Calu3 (cell line): ENCODE data around the gene ABLIM2. TPM values are rescaled to one million over a fixed set of nuclear protein-coding genes. Genes with fewer than 3 reads are reported as not detected.

Source experiments
- BruUV-seq: library from RNA; stranded (reverse); fragments of 400-500 nt; replicated peaks from 2 replicates; lab custom pipeline; 2021; lab: Mats Ljungman, UMichigan
- CTCF ChIA-PET: fragments of 300-600 bp; sonication (Branson Sonifier 250); formaldehyde crosslinking; loops from one replicate; lab custom pipeline; 2022; ENCODE audit warnings: antibody characterized with exemption; lab: Charles Lee
- DNase-seq: peaks from one replicate; pipeline ENCODE4 v3.0.0; 2022
- H3K27ac Mint-ChIP-seq: one replicate; pipeline ENCODE4 v1.8.0; 2022; ENCODE audit warnings: mixed read lengths; ENCODE audit not compliant: unreplicated experiment
- H3K27me3 Mint-ChIP-seq: one replicate; pipeline ENCODE4 v1.8.0; 2022; ENCODE audit warnings: mixed read lengths; ENCODE audit not compliant: unreplicated experiment
- H3K36me3 Mint-ChIP-seq: one replicate; pipeline ENCODE4 v1.8.0; 2022; ENCODE audit warnings: mild to moderate bottlenecking, moderate library complexity, mixed read lengths; ENCODE audit not compliant: insufficient read depth, unreplicated experiment
- H3K4me1 Mint-ChIP-seq: one replicate; pipeline ENCODE4 v1.8.0; 2022; ENCODE audit warnings: mild to moderate bottlenecking, low read depth, mixed read lengths; ENCODE audit not compliant: unreplicated experiment
- H3K4me3 Mint-ChIP-seq: one replicate; pipeline ENCODE4 v1.8.0; 2022; ENCODE audit warnings: mild to moderate bottlenecking, low read depth, moderate library complexity, mixed read lengths; ENCODE audit not compliant: unreplicated experiment
- H3K9me3 Mint-ChIP-seq: one replicate; pipeline ENCODE4 v1.8.0; 2022; ENCODE audit warnings: low read depth, mixed read lengths; ENCODE audit not compliant: unreplicated experiment
- intact Hi-C: fragments of 100-400 bp; cut with micrococcal nuclease; formaldehyde crosslinking; loops from one replicate; pipeline ENCODE4 v1.10.0; 2022; ENCODE audit not compliant: unreplicated experiment
- total RNA-seq: library from RNA; stranded (reverse); gene quantifications from 2 replicates; pipeline ENCODE4 v1.2.3, GENCODE V29; 2022
- TF ChIP-seq, protein P1 (sequence below): fragments of 200-600 bp; IDR thresholded peaks from one replicate; pipeline ENCODE4 v1.8.0; 2022; ENCODE audit warnings: antibody characterized with exemption; ENCODE audit not compliant: unreplicated experiment

ABLIM2 gene
- total RNA-seq, 1 experiment from 2014 or later: 1.0 TPM

DNA sequence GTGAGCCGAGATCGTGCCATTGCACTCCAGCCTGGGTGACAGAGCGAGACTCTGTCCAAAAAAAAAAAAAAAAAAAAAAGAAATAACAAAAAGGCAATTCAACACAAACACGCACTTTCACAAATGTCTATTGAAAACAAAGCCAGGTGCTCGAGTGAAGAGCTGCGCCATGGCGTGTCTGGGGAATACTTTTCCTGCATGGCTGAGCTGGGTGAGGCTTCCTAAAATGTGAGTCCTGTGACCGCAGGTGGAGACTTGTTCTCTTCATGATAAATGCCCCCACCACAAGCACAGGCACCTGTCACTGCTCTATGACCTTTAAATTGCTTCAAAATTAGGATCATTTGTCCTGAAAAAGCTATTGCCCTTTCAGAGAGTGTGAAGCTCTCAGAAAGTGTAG is 4.0 kb upstream of the ABLIM2 start:
- H3K4me3 Mint-ChIP-seq: no peak overlapping the region
- no peak overlapping the region for H3K27ac Mint-ChIP-seq
- peaks cover 47% of the 10 kb centered on the region for H3K27me3 Mint-ChIP-seq
- no peak for DNase-seq
- H3K4me1 Mint-ChIP-seq: no peaks in the 10 kb centered on the region
- peaks cover 6% of the 10 kb centered on the region for H3K36me3 Mint-ChIP-seq
- TF ChIP-seq, protein P1, sequence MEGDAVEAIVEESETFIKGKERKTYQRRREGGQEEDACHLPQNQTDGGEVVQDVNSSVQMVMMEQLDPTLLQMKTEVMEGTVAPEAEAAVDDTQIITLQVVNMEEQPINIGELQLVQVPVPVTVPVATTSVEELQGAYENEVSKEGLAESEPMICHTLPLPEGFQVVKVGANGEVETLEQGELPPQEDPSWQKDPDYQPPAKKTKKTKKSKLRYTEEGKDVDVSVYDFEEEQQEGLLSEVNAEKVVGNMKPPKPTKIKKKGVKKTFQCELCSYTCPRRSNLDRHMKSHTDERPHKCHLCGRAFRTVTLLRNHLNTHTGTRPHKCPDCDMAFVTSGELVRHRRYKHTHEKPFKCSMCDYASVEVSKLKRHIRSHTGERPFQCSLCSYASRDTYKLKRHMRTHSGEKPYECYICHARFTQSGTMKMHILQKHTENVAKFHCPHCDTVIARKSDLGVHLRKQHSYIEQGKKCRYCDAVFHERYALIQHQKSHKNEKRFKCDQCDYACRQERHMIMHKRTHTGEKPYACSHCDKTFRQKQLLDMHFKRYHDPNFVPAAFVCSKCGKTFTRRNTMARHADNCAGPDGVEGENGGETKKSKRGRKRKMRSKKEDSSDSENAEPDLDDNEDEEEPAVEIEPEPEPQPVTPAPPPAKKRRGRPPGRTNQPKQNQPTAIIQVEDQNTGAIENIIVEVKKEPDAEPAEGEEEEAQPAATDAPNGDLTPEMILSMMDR: no peak
- BruUV-seq: no TSS peak
- no peaks in the 10 kb centered on the region for H3K9me3 Mint-ChIP-seq
- CTCF ChIA-PET: interaction anchor here (0.7 kb wide), 2 partner anchors 9 to 43 kb away, joined by 3 to 4 read pairs; no protein-coding TSS in a partner anchor
- intact Hi-C loops: no loop called here

DNA sequence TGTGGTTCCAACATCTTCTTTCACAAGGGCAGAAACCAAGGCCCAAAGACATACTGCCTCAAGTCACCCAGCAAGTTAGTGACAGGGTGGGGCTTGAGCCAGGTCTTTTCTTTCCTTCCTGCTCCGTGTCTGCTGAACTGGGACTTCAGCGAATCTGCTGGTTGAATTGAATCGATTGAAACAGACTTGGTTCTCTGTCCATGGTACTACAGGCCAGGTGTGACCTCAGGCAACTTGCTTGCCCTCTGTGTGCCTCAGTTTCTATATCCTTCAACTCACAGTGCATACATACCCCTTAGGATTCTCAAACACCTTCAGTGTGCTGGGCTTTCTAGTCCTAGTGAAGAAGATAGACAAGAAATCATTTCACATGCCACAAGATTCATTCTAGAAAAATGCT is 2.0 kb upstream of the ABLIM2 start:
- H3K36me3 Mint-ChIP-seq: peaks cover 6% of the 10 kb centered on the region
- no peaks in the 10 kb centered on the region for H3K4me1 Mint-ChIP-seq
- intact Hi-C loops: no loop called here
- H3K27me3 Mint-ChIP-seq: peaks cover 48% of the 10 kb centered on the region
- no TSS peak for BruUV-seq
- H3K4me3 Mint-ChIP-seq: no peak overlapping the region
- DNase-seq: no peak
- no peaks in the 10 kb centered on the region for H3K9me3 Mint-ChIP-seq
- H3K27ac Mint-ChIP-seq: no peak overlapping the region
- TF ChIP-seq, protein P1: no peak
- CTCF ChIA-PET: no interaction called here

DNA sequence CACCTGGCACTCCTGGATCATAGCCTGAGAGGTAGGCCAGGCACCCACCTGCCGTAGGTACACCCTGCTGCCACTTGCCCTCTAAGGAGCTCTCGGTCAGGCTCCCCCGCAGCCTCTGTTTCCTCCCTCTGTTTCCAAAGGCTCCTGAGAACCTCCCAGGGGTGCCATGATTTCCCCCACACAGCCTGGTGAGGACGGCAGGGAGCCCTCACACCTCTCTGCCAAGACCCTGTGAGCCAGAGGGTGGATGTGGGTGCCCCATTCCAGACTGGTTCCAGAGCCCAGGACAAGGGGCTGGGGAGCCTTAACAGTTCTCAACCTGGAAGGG is 1.6 kb upstream of the ABLIM2 start:
- Mint-ChIP-seq H3K9me3 (no peaks in the 10 kb centered on the region), H3K27ac (no peak overlapping the region), H3K27me3 (peaks cover 48% of the 10 kb centered on the region), H3K4me3 (no peak overlapping the region), H3K4me1 (no peaks in the 10 kb centered on the region), H3K36me3 (peaks cover 6% of the 10 kb centered on the region)
- intact Hi-C loops: no loop called here
- CTCF ChIA-PET: no interaction called here
- DNase-seq: no peak
- TF ChIP-seq, protein P1: no peak
- BruUV-seq: no TSS peak

DNA sequence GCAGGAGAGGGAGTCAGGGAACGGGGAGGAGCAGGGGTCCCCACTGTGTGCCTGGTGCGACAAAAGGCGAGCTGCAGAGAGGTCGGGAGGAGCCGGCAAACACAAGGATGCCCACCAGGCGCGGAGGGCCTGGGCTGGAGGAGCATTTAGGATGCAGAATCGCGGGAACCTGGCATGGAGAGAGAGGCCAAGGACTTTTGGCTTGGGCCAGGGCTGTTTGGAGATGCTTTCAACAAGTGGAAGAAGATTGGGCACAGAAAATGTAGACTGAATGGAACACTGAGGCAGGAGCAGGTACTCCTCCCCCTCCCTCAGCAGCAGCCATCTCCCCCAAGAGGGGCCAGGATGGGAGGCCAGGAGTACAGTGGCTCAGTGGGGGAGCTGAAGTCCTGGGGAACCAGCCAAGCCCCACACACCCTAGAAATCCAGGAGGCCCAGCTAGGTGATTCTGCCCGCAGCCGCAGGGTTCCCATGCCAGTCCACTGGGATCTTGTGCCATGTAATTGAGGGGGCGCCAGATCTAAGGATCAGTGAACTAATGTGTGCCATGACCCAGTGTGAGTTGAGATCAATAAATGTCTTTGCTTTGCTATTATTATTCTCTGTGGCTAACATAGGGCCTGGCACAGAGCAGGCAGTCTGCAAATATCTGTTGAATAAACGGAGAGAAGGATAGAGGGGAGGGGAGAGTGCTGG is 1.1 kb upstream of the ABLIM2 start:
- no TSS peak for BruUV-seq
- Mint-ChIP-seq H3K27ac (no peak overlapping the region), H3K4me3 (peak overlapping the region; percentile 95), H3K4me1 (no peaks in the 10 kb centered on the region), H3K9me3 (no peaks in the 10 kb centered on the region), H3K27me3 (peaks cover 48% of the 10 kb centered on the region), H3K36me3 (peaks cover 6% of the 10 kb centered on the region)
- CTCF ChIA-PET: interaction anchor here (0.6 kb wide), 1 partner anchor 355 kb away, joined by 4 read pairs; no protein-coding TSS in a partner anchor
- TF ChIP-seq, protein P1: no peak
- intact Hi-C loops: no loop called here
- no peak for DNase-seq
